Activated B cell treated with CpG ODN at 0.5 μM for 24 hours (primary cell): ENCODE measurements around the gene NDUFA8. TPM values are rescaled to one million over a fixed set of nuclear protein-coding genes. Genes with fewer than 3 reads are reported as not detected.

Source experiments
- ATAC-seq: fragments of 200-7000 bp; cut with Tn5 transposase; one replicate; pipeline ENCODE4 v1.10.0; 2021; ENCODE audit warnings: low read depth, mild to moderate bottlenecking, moderate library complexity
- CTCF ChIA-PET: fragments of 350-600 bp; sonication (Branson Sonifier 250); formaldehyde crosslinking; loops from one replicate; lab custom pipeline; 2021; ENCODE audit warnings: antibody characterized with exemption; lab: Charles Lee
- POLR2A ChIA-PET: fragments of 350-600 bp; sonication (Branson Sonifier 250); formaldehyde crosslinking; loops from one replicate; lab custom pipeline; 2021; ENCODE audit warnings: antibody characterized with exemption; lab: Charles Lee
- DNase-seq: peaks from one replicate; pipeline ENCODE4 v3.0.0; 2022
- H3K27ac Mint-ChIP-seq: one replicate; pipeline ENCODE4 v1.8.0; 2020; ENCODE audit warnings: mixed read lengths
- H3K27me3 Mint-ChIP-seq: one replicate; pipeline ENCODE4 v1.8.0; 2021; ENCODE audit warnings: mixed read lengths
- H3K36me3 Mint-ChIP-seq: one replicate; pipeline ENCODE4 v1.8.0; 2021; ENCODE audit warnings: low read depth, mixed read lengths
- H3K4me1 Mint-ChIP-seq: one replicate; pipeline ENCODE4 v1.8.0; 2021; ENCODE audit warnings: mixed read lengths
- H3K4me3 Mint-ChIP-seq: one replicate; pipeline ENCODE4 v1.8.0; 2020; ENCODE audit warnings: mild to moderate bottlenecking, mixed read lengths
- H3K9me3 Mint-ChIP-seq: one replicate; pipeline ENCODE4 v1.8.0; 2020; ENCODE audit warnings: mixed read lengths
- intact Hi-C: fragments of 100-400 bp; cut with micrococcal nuclease; formaldehyde crosslinking; loops from one replicate; pipeline ENCODE4 v1.15.1; 2024
- total RNA-seq: library from RNA; stranded (reverse); gene quantifications from 2 replicates; pipeline ENCODE4 v1.2.3, GENCODE V29; 2022
- TF ChIP-seq, protein P1 (sequence below): fragments of 200-600 bp; IDR thresholded peaks from one replicate; pipeline ENCODE4 v1.8.0; 2022; ENCODE audit warnings: antibody characterized with exemption, mild to moderate bottlenecking

NDUFA8 gene
- total RNA-seq, 1 donor from 2014 or later: 21.2 TPM

DNA sequence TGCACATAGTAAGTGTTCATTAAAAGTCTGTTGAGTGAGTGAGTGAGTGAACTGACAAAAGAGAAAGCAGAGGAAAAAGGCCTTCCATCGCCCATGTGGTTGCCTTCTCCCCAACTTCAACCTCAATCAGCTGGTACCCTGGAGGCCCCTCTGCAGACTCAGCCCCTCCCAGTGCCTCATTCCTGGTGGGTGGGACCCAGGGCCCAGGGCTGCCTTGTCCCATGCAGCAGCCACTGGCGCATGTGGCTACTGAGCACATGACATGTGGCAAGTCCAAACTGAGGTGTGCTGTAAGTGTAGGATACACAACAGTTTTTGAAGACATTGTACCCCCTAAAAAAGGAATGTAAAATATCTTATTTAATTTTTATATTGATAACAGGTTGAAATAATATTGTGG is 29.6 kb downstream of the NDUFA8 start:
- Mint-ChIP-seq H3K27ac (no peak overlapping the region), H3K4me1 (peaks cover 13% of the 10 kb centered on the region), H3K4me3 (no peak overlapping the region), H3K27me3 (peaks cover 39% of the 10 kb centered on the region), H3K9me3 (no peaks in the 10 kb centered on the region), H3K36me3 (no peaks in the 10 kb centered on the region)
- TF ChIP-seq, protein P1, sequence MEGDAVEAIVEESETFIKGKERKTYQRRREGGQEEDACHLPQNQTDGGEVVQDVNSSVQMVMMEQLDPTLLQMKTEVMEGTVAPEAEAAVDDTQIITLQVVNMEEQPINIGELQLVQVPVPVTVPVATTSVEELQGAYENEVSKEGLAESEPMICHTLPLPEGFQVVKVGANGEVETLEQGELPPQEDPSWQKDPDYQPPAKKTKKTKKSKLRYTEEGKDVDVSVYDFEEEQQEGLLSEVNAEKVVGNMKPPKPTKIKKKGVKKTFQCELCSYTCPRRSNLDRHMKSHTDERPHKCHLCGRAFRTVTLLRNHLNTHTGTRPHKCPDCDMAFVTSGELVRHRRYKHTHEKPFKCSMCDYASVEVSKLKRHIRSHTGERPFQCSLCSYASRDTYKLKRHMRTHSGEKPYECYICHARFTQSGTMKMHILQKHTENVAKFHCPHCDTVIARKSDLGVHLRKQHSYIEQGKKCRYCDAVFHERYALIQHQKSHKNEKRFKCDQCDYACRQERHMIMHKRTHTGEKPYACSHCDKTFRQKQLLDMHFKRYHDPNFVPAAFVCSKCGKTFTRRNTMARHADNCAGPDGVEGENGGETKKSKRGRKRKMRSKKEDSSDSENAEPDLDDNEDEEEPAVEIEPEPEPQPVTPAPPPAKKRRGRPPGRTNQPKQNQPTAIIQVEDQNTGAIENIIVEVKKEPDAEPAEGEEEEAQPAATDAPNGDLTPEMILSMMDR: no peak
- ChIA-PET CTCF (interaction anchor here (1.0 kb wide), 1 partner anchor 220 kb away, joined by 3 read pairs; no protein-coding TSS in a partner anchor), POLR2A (no interaction called here)
- DNase-seq (no peak), ATAC-seq (no peak)
- intact Hi-C loops: no loop called here

DNA sequence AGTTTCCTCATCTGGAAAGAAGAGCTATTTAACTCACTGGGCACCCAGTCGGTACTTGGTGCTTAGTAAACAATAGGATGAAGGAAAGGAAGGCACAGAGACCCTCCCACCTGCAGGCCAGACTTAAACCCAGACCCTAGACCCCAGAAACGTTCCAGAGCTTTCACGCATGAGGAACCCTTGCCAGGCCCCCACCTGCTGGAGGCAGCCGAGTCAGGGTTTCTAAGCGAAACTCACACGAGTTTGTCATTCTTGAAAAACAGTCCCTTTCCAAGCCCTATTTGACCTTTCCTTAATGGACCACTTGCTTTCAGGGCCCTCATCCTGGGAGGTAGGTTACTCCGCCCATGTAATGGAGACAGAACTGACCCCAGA is 30.6 kb downstream of the NDUFA8 start:
- DNase-seq (no peak), ATAC-seq (no peak)
- Mint-ChIP-seq H3K9me3 (no peaks in the 10 kb centered on the region), H3K27ac (no peak overlapping the region), H3K4me3 (no peak overlapping the region), H3K36me3 (no peaks in the 10 kb centered on the region), H3K27me3 (peaks cover 49% of the 10 kb centered on the region), H3K4me1 (peaks cover 13% of the 10 kb centered on the region)
- intact Hi-C loops: no loop called here
- TF ChIP-seq, protein P1: no peak
- ChIA-PET POLR2A (no interaction called here), CTCF (interaction anchor here (1.0 kb wide), 1 partner anchor 221 kb away, joined by 3 read pairs; no protein-coding TSS in a partner anchor)

DNA sequence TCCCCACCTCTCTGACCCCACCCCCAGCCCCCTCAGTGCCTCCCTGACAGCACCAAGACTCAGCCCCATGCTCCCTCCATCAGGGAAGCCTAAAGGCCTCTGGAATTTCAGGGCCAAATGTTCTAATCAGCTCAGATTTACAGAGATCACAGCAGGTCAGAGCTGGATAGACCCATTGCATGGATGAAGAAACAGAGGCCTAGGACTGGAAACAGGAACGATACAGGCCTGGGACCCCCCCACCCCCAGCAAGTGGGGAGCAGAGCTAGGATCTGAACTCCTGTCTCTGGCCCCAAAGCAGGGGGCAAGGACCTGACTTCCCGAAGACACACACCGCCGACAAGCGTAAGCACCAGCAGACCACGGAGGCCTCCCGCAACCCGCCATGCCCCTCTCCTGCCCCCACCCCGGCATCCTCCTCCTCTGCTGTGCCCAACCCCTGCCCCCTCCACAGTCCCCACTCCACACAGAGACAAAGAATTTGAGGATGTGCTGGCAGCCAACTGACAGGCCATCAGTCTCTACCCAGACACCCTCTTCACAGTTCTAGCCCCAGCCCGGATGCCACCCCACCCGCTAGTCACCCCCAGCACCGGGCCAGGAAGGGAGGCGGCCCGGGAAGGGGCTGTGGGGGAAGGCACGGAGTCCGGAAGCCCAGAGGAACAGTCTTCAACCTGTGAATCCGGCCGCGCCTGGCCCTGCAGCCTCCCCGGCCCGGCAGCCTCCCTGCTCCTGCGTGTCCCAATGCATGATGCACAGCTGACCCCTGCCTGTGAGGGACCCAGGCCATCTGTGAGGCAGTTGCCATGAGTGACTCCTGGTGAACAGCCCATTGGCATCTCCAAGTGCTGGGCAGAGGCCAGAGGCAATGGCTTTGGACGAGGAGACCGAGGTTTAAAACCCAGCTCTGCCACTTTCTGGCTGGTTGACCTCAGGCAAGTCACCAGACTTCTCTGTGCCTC is 31.3 kb downstream of the NDUFA8 start:
- H3K4me1 Mint-ChIP-seq: peaks cover 13% of the 10 kb centered on the region
- TF ChIP-seq, protein P1: no peak
- no peaks in the 10 kb centered on the region for H3K36me3 Mint-ChIP-seq
- no peak overlapping the region for H3K4me3 Mint-ChIP-seq
- no peaks in the 10 kb centered on the region for H3K9me3 Mint-ChIP-seq
- intact Hi-C loops: no loop called here
- no peak overlapping the region for H3K27ac Mint-ChIP-seq
- ChIA-PET POLR2A (no interaction called here), CTCF (interaction anchor here (1.7 to 1.8 kb wide), 2 partner anchors 222 to 225 kb away, joined by 4 to 8 read pairs; no protein-coding TSS in a partner anchor)
- ATAC-seq (no peak), DNase-seq (no peak)
- peaks cover 50% of the 10 kb centered on the region for H3K27me3 Mint-ChIP-seq

DNA sequence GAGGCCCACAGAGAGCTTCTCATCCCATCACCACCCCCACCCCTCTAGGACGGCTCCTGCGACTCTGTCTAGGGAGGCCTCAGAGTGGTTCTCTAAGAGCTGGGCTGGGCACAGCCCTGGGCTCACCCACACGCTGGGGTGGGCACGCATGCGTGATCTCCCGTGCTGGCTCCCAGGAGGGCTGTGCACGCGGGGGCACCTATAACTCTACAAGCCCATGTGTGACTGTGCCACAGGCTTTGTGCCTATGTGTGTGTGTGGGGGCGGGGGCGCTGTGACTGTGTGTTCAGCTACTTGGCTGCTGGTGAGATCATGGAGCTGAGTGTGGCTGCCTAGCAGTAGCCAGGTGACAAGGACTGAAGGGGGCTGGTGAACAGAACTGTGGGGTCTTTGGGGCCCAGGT is 32.2 kb downstream of the NDUFA8 start:
- no peak overlapping the region for H3K4me3 Mint-ChIP-seq
- DNase-seq (no peak), ATAC-seq (no peak)
- POLR2A ChIA-PET: no interaction called here
- TF ChIP-seq, protein P1: no peak
- H3K9me3 Mint-ChIP-seq: no peaks in the 10 kb centered on the region
- CTCF ChIA-PET: interaction anchor here (1.7 to 8.5 kb wide), 3 partner anchors 29 to 225 kb away, joined by 4 to 84 read pairs (median 8); no protein-coding TSS in a partner anchor
- H3K36me3 Mint-ChIP-seq: no peaks in the 10 kb centered on the region
- peaks cover 54% of the 10 kb centered on the region for H3K27me3 Mint-ChIP-seq
- H3K4me1 Mint-ChIP-seq: peaks cover 13% of the 10 kb centered on the region
- H3K27ac Mint-ChIP-seq: no peak overlapping the region
- intact Hi-C loops: no loop called here
